HG02763 (cell line): ENCODE data around the gene LRP1-AS.

Source experiments
- ATAC-seq: cut with Tn5 transposase; IDR thresholded peaks from one replicate; pipeline ENCODE4 v1.9.1; 2021; ENCODE audit warnings: mild to moderate bottlenecking, moderate library complexity; ENCODE audit not compliant: unreplicated experiment

The LRP1-AS gene

GRCh38 chr12:57101892-57102695 is 45.3 kb downstream of the LRP1-AS start:
- ATAC-seq = no peak

- ATAC-seq = no peak
Measured at GRCh38 chr12:57099766-57100165, 47.7 kb downstream of the LRP1-AS start.

GRCh38 chr12:57099047-57099714 is 48.2 kb downstream of the LRP1-AS start:
- ATAC-seq = no peak

- no peak for ATAC-seq
Measured at GRCh38 chr12:57098546-57098945, 48.9 kb downstream of the LRP1-AS start.

- no peak for ATAC-seq
Measured at GRCh38 chr12:57097554-57097835, 49.9 kb downstream of the LRP1-AS start.

GRCh38 chr12:57096748-57097553 is 50.5 kb downstream of the LRP1-AS start:
- no peak for ATAC-seq

- ATAC-seq = no peak
Measured at GRCh38 chr12:57096099-57096572, 51.3 kb downstream of the LRP1-AS start.

- no peak for ATAC-seq
Measured at GRCh38 chr12:57095440-57095839, 52.0 kb downstream of the LRP1-AS start.
